SU-DHL-6 (cell line): Measurements from ENCODE around the gene CCDC120.

Source experiments
- EZH2phosphoT487 ChIP-seq: fragments of 200-600 bp; sonication (generic), shearing (Covaris generic); conservative IDR thresholded peaks from 2 replicates; pipeline ENCODE4 v1.6.1; 2018; ENCODE audit warnings: mild to moderate bottlenecking, antibody characterized with exemption, low read length, moderate library complexity, mixed read lengths
- TF ChIP-seq, protein P1 (sequence below): fragments of 200-600 bp; sonication (generic); IDR thresholded peaks from one replicate; pipeline ENCODE4 v1.5.1; 2017; ENCODE audit warnings: antibody characterized with exemption, mild to moderate bottlenecking, low read length, moderate library complexity; ENCODE audit not compliant: insufficient read depth, poor library complexity, severe bottlenecking

DNA sequence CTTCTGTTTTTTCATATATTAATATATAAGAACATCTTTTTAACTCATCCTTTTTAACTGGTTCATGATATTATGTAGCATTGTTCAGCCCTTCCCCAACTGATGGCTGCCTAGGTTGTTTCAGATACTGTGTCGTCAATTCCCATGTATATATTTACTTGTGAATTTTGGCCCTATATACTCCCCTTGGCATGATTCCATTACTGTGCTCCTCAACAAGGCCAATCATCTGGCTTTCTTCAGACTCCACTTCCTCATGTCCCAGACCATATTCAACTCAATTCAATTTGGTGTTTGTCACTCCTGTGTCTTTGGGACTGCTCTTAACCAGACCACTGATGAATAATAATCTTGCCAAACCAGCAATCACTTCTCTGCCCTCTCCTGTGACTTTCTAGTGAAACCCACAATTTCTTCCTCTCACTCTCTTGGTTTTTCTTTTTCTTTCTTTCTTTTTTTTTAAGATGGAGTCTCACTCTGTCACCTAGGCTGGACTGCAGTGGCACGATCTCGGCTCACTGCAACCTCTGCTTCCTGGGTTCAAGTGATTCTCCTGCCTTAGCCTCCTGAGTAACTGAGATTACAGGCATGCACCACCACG lies 23.6 kb downstream of the CCDC120 start:
- no peak for TF ChIP-seq EZH2phosphoT487
- TF ChIP-seq, protein P1, sequence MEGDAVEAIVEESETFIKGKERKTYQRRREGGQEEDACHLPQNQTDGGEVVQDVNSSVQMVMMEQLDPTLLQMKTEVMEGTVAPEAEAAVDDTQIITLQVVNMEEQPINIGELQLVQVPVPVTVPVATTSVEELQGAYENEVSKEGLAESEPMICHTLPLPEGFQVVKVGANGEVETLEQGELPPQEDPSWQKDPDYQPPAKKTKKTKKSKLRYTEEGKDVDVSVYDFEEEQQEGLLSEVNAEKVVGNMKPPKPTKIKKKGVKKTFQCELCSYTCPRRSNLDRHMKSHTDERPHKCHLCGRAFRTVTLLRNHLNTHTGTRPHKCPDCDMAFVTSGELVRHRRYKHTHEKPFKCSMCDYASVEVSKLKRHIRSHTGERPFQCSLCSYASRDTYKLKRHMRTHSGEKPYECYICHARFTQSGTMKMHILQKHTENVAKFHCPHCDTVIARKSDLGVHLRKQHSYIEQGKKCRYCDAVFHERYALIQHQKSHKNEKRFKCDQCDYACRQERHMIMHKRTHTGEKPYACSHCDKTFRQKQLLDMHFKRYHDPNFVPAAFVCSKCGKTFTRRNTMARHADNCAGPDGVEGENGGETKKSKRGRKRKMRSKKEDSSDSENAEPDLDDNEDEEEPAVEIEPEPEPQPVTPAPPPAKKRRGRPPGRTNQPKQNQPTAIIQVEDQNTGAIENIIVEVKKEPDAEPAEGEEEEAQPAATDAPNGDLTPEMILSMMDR = no peak
